Effector memory CD4-positive, alpha-beta T cell (primary cell): ENCODE data around the gene OR2A1.
"Not testable (repeated sequence)": the region's sequence is repeated elsewhere in the genome, so short reads cannot be mapped to it uniquely, and the experiment has no call there.

Experiments
- DNase-seq, 3 donors: peaks; one replicate each; pipeline ENCODE4 v3.0.0-alpha.2; 2020
- H3K27ac ChIP-seq: 2 replicates; pipeline ENCODE4 v1.7.0; 2013; ENCODE audit warnings: mild to moderate bottlenecking, low read length, moderate library complexity; ENCODE audit not compliant: insufficient read depth, poor library complexity, severe bottlenecking
- H3K27me3 ChIP-seq: replicated peaks from 2 replicates; pipeline ENCODE4 v1.7.0; 2013; ENCODE audit warnings: mild to moderate bottlenecking, low read length; ENCODE audit not compliant: insufficient read depth, control insufficient read depth, poor library complexity, severe bottlenecking
- H3K36me3 ChIP-seq: 2 replicates; pipeline ENCODE4 v1.7.0; 2013; ENCODE audit warnings: mild to moderate bottlenecking, low read length, moderate library complexity; ENCODE audit not compliant: control insufficient read depth, insufficient read depth
- H3K4me1 ChIP-seq: 2 replicates; pipeline ENCODE4 v1.7.0; 2013; ENCODE audit warnings: low read length, mild to moderate bottlenecking; ENCODE audit not compliant: control insufficient read depth, insufficient read depth, poor library complexity, severe bottlenecking
- H3K4me3 ChIP-seq: 2 replicates; pipeline ENCODE4 v1.7.0; 2013; ENCODE audit warnings: low read length, low read depth, mild to moderate bottlenecking; ENCODE audit not compliant: insufficient read depth, poor library complexity, severe bottlenecking
- H3K9me3 ChIP-seq: 2 replicates; pipeline ENCODE4 v1.7.0; 2013; ENCODE audit warnings: mild to moderate bottlenecking, low read length, moderate library complexity; ENCODE audit not compliant: control insufficient read depth
- total RNA-seq, 3 donors: gene quantifications; one replicate each; lab custom pipeline; 2026; lab: John Stamatoyannopoulos, UW

The OR2A1 gene
- total RNA-seq = 0 to 0.17 (median 0) reads per million in 3 donors

DNA sequence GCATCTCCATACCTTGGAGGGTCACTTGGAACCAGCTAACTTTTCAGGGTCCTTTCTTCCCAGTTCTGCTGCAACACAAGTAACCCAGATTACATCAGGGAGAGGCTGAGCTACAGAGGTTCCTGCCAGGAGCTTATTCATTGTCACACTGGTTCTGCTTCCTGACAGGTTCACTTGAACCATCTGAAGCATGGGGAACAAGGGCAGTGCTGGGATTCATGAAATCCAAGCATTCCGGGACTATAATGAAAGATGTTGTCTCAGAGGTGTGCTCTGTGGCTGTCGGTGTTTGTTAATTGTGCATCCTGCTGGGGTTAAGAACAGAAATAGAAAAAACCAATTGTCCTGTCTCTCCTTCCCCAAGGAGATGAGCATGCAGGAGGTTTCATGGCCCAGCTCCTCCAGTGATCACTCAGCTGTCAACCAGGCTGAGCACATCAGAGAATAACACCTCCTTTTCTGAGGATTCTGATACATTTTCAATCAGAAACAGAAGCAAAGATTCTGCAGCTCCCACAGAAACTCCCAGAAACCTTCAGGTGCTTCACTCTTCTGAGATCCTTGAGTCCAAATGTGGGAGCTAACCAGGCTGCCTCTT lies at the start of gene OR2A1:
TSS of gene OR2A1 (plus strand) at position 548 of the 598 bp plus-strand sequence. CDS start 5,706 bp downstream, outside the sequence.
- not testable (repeated sequence) for DNase-seq, H3K9me3 ChIP-seq, H3K27me3 ChIP-seq, H3K27ac ChIP-seq, H3K36me3 ChIP-seq, H3K4me3 ChIP-seq, H3K4me1 ChIP-seq

GRCh38 chr7:144264692-144265091 lies 47.5 kb upstream of the OR2A1 start, which contains the start of gene OR2A7:
Gene OR2A7, minus strand, starts transcription at chr7:144264792. Its CDS starts 5,164 bp downstream, at chr7:144259628.
- not testable (repeated sequence) for H3K27ac ChIP-seq, H3K9me3 ChIP-seq, H3K27me3 ChIP-seq, DNase-seq, H3K4me1 ChIP-seq, H3K4me3 ChIP-seq, H3K36me3 ChIP-seq

DNA sequence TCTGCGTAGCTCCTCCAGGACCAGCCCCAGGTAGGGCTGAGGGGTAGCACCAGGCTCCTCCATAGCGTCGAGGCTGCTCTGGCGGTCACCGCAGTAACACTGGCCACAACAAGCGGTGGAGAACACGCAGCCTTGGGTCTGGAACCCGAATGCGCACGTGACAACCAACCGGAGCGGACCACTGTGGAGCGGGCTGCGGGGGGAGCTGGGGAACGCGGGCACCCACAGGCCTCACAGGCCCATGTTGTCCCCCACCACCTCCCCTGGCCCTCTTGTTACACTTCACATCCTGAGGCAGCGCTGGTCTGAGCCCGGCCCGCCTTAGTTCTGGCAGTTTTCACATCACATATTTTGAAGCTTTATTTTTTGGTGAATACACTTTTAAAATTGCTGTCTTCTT lies 43.0 kb upstream of the OR2A1 start, which contains the start of gene CTAGE8:
TSS of gene CTAGE8 (minus strand) at position 101 of the 400 bp plus-strand sequence. CDS start at position 63, 38 bp downstream.
- H3K9me3 ChIP-seq, H3K4me3 ChIP-seq, H3K27me3 ChIP-seq, H3K27ac ChIP-seq, H3K36me3 ChIP-seq, DNase-seq, H3K4me1 ChIP-seq: not testable (repeated sequence)

DNA sequence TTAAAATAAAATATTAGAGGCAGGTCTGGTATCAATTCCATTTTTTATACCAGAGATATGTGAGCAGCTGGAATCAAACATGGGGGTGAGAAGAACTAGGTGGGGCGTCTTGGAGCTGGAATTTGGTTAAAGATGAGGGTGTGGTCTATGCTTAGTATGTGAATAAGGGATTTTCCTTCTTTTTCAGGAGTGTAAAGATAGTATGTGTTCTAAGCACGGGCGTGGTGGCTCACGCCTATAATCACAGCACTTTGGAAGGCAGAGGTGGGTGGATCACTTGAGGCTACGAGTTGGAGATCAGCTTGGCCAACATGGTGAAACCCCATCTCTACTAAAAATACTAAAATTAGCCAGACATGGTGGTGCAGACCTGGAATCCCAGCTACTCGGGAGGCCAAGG lies 36.9 kb upstream of the OR2A1 start:
- not testable (repeated sequence) for H3K36me3 ChIP-seq, H3K4me1 ChIP-seq, H3K9me3 ChIP-seq

GRCh38 chr7:144280010-144280409 lies 32.2 kb upstream of the OR2A1 start:
- not testable (repeated sequence) for H3K36me3 ChIP-seq, H3K27ac ChIP-seq, H3K9me3 ChIP-seq, DNase-seq, H3K27me3 ChIP-seq, H3K4me1 ChIP-seq, H3K4me3 ChIP-seq

More for the DNA sequence above, 36.9 kb upstream of the OR2A1 start:
- not testable (repeated sequence) for H3K27ac ChIP-seq, H3K27me3 ChIP-seq, DNase-seq, H3K4me3 ChIP-seq

DNA sequence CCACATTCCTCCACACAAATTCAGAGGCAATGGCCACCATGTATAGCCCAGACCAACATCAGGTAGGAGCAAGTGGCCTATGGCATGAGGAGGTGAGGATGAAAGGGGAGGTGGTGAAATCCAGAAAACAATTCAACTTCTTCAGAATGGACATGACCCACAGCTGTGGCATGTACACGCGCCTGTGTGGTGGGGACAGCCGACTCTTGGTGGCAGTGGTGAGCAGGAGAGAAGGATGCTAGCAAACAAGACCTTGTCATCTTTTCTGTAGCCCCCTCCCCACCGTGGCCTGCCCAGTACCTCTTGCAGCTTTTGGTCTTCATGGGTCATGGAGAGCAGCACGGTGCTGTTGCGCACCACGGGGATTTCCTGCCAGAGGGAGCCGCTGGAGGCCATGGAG lies 30.2 kb upstream of the OR2A1 start:
- H3K27ac ChIP-seq, H3K27me3 ChIP-seq, H3K9me3 ChIP-seq, H3K4me3 ChIP-seq, H3K4me1 ChIP-seq, DNase-seq, H3K36me3 ChIP-seq: not testable (repeated sequence)

GRCh38 chr7:144282490-144282889 lies 29.7 kb upstream of the OR2A1 start:
- H3K27ac ChIP-seq, H3K27me3 ChIP-seq, H3K36me3 ChIP-seq, H3K4me3 ChIP-seq, H3K9me3 ChIP-seq, DNase-seq, H3K4me1 ChIP-seq: not testable (repeated sequence)

- not testable (repeated sequence) for H3K4me1 ChIP-seq, H3K4me3 ChIP-seq, H3K36me3 ChIP-seq, H3K27me3 ChIP-seq, H3K9me3 ChIP-seq, DNase-seq, H3K27ac ChIP-seq
Measured at GRCh38 chr7:144283716-144284115, 28.5 kb upstream of the OR2A1 start.

DNA sequence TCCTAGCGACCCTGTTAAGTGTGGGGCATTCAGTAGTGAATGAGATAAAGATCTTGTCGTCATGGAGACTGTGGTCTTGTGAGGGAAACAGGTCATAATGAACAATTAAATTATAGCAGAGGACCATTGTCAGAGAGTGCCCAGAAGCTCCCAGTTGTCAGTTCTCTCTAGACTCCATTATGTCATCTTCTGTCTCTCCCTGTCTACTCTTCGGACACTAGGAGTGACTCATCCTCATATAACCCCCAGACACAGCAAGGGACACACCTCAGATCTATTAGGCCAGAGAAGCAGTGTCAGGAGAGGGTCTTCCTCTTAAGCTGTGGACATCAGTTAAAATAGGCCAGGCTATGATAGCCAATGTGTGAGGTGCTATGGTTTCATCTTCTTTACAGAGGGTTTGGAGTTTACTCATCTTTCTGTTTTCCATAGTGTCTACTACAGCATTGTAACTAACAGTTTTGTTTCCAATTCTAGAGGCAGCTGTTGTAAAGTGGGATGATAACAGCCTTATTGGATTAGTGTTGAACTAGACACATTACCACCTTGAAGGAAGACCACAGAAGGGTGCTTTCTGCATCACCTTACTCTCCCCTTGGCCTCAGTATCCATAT lies 24.9 kb upstream of the OR2A1 start:
- H3K27ac ChIP-seq, H3K9me3 ChIP-seq, DNase-seq, H3K36me3 ChIP-seq, H3K4me1 ChIP-seq, H3K4me3 ChIP-seq, H3K27me3 ChIP-seq: not testable (repeated sequence)

DNA sequence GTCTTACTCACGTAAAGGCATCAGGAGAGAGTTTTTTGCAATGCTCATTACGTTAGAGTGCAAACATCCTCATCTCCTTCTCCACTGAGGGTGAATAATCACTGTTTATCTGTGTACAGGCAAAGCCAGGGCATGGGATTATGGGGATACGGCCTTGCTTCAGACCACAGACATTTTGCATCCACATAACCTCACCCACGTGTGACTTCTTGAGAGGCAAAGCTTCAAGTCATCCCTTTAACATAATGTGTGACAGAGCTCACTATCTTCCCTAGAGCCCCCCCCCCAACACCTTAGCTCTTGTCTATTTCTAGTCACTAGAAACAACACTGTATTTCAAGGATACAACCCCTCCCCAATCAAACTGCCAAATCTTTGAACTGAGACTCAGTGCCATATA lies 20.6 kb upstream of the OR2A1 start:
- not testable (repeated sequence) for H3K4me3 ChIP-seq, H3K36me3 ChIP-seq, H3K27ac ChIP-seq, H3K27me3 ChIP-seq, H3K9me3 ChIP-seq, DNase-seq, H3K4me1 ChIP-seq
